ENCODE data around the gene PATE1. TPM values are rescaled to one million over a fixed set of nuclear protein-coding genes. Genes with fewer than 3 reads are reported as not detected.

PATE1 gene
- total and polyA plus RNA-seq, 2 donors (not counting 3 experiments of a cell fraction or from before 2014, with no cell fraction given) = not detected

- dilution Hi-C loops (cut with MboI; ENCODE audit: extremely low pct_ligation_motif_present, low sequenced_read_pairs) = no loop called here
Observed at GRCh38 chr11:125740617-125741016, 5.5 kb upstream of the PATE1 start.

More at GRCh38 chr11:125740617-125741016, 5.5 kb upstream of the PATE1 start:
- no peak overlapping the region for H3K9ac ChIP-seq (replicated peaks; ENCODE audit: extremely low read depth, insufficient read depth, low read length)
- H3K4me3 ChIP-seq (replicated peaks in 1 of 3; ENCODE audit: insufficient read depth in 1 of 3, low read depth in 1 of 3, low read length in 3 of 3) = no peak overlapping the region
- no peak overlapping the region for H3K27ac ChIP-seq (ENCODE audit: insufficient read depth, low read depth, low read length)
- no peaks in the 10 kb centered on the region for H3K4me1 ChIP-seq (ENCODE audit: control insufficient read depth, extremely low read depth, insufficient read depth, low read length)
- ChIA-PET CTCF (no interaction called here), POLR2A (no interaction called here)
- no peak overlapping the region for H2AFZ ChIP-seq (ENCODE audit: low read depth, low read length)
- BruUV-seq (replicated peaks) = no TSS peak
- no peak overlapping the region for H3K4me2 ChIP-seq (ENCODE audit: insufficient read depth, low read length)
- H3K79me2 ChIP-seq (ENCODE audit: control insufficient read depth, insufficient read depth, low read length) = no peaks in the 10 kb centered on the region
- peaks cover 2 to 10% of the 10 kb centered on the region in 2 experiments for H3K27me3 ChIP-seq (ENCODE audit: control insufficient read depth in 2 of 2, insufficient read depth in 2 of 2, low read length in 2 of 2)
- H3K36me3 ChIP-seq (ENCODE audit: control insufficient read depth in 2 of 2, extremely low read depth in 1 of 2, insufficient read depth in 2 of 2, low read length in 2 of 2) = no peaks in the 10 kb centered on the region
- no peak for FAIRE-seq
- no peaks in the 10 kb centered on the region for H3K9me3 ChIP-seq (replicated peaks; ENCODE audit: control insufficient read depth, insufficient read depth, low read length)
- DNase-seq (ENCODE audit: low read depth, low spot score) = no peak
- intact Hi-C loops (cut with micrococcal nuclease) = no loop called here
- no peaks in the 10 kb centered on the region for H3K9me1 ChIP-seq (replicated peaks; ENCODE audit: control insufficient read depth, extremely low read depth, insufficient read depth, low read length)
- H4K20me1 ChIP-seq (replicated peaks; ENCODE audit: control insufficient read depth, extremely low read depth, insufficient read depth, low read length) = no peaks in the 10 kb centered on the region
- TF ChIP-seq MAX (IDR thresholded peaks at IDR 0.05; ENCODE audit: insufficient read depth, insufficient read length) = no peak
- TF ChIP-seq CTCF (IDR thresholded peaks at IDR 0.05; ENCODE audit: extremely low read depth in 1 of 2, insufficient read depth in 1 of 2, low read depth in 1 of 2, low read length in 2 of 2) = no peak
- no peak for TF ChIP-seq GATA2 (IDR thresholded peaks at IDR 0.05; ENCODE audit: insufficient read depth, insufficient read length, low read depth, low read length)
- TF ChIP-seq FOS (IDR thresholded peaks at IDR 0.05; ENCODE audit: borderline replicate concordance, insufficient read depth, low read length) = no peak
- no peak for TF ChIP-seq EZH2 (IDR thresholded peaks at IDR 0.05; ENCODE audit: borderline replicate concordance, low read depth, low read length, severe bottlenecking)
- TF ChIP-seq POLR2AphosphoS5 (IDR thresholded peaks at IDR 0.05; ENCODE audit: insufficient read depth, low read depth, low read length) = no peak
